IPS-18c (cell line): ENCODE measurements around the gene GZMM.

Source experiments
- H3K4me3 ChIP-seq: 2 replicates; pipeline ENCODE4 v1.7.0; 2013; ENCODE audit warnings: low read depth, mild to moderate bottlenecking, low read length, moderate library complexity; ENCODE audit not compliant: insufficient read depth
- H3K9me3 ChIP-seq: one replicate; pipeline ENCODE4 v1.6.1; 2013; ENCODE audit warnings: mild to moderate bottlenecking, low read length, moderate library complexity; ENCODE audit not compliant: control insufficient read depth, insufficient read depth

The GZMM gene

GRCh38 chr19:597406-598315 is 53.8 kb downstream of the GZMM start:
- H3K4me3 ChIP-seq, result no peak overlapping the region
- no peaks in the 10 kb centered on the region for H3K9me3 ChIP-seq
